Measurements from ENCODE around the gene TADA2A. TPM values are rescaled to one million over a fixed set of nuclear protein-coding genes. Genes with fewer than 3 reads are reported as not detected.

The TADA2A gene
- polyA plus RNA-seq, 2 of the 4 experiments (the other 2 are of a cell fraction): 9.9 to 27.1 TPM

- Histone ChIP-seq H3K4me2 (no peak overlapping the region), H3K27ac (no peak overlapping the region), H3K4me1 (peaks cover 27% of the 10 kb centered on the region), H3K9me3 (no peaks in the 10 kb centered on the region), H3K4me3 (no peak overlapping the region)
- TF ChIP-seq ATOH8 (CRISPR knock-in tag; IDR thresholded peaks at IDR 0.05; ENCODE audit: low read depth) (no peak), ZC3H11A (IDR thresholded peaks at IDR 0.05) (no peak), TP53 (CRISPR knock-in tag; IDR thresholded peaks at IDR 0.05) (no peak), E2F6 (IDR thresholded peaks at IDR 0.05; ENCODE audit: borderline replicate concordance, low read depth) (no peak), FOXS1 (CRISPR knock-in tag; IDR thresholded peaks at IDR 0.05) (no peak), MAFK (IDR thresholded peaks at IDR 0.05; ENCODE audit: partially characterized antibody) (no peak), PBX3 (IDR thresholded peaks at IDR 0.05) (no peak), POLR2A (IDR thresholded peaks at IDR 0.05; ENCODE audit: low read length) (no peak), CBX8 (IDR thresholded peaks at IDR 0.05) (no peak), EHMT2 (IDR thresholded peaks at IDR 0.05; ENCODE audit: low read depth) (no peak), KDM5A (IDR thresholded peaks at IDR 0.05) (no peak), EHF (CRISPR knock-in tag; IDR thresholded peaks at IDR 0.05) (no peak), RNF2 (IDR thresholded peaks at IDR 0.05; ENCODE audit: borderline replicate concordance, low read depth) (no peak), USF2 (IDR thresholded peaks at IDR 0.05) (no peak), JUNB (IDR thresholded peaks at IDR 0.05) (no peak), MAZ (IDR thresholded peaks at IDR 0.05; ENCODE audit: borderline replicate concordance, low read depth, low read length) (no peak)
- WGBS (ENCODE audit: missing lambda C conversion rate): 83% methylated on average over 2 of the region's 2 CpGs
- ATAC-seq: no peak
- ChIA-PET CTCF (interaction anchor here (0.6 to 2.0 kb wide), 7 partner anchors 8 to 107 kb away, joined by 3 to 8 read pairs (median 3); no protein-coding TSS in a partner anchor), POLR2A (no interaction called here)
- no peak for DNase-seq (ENCODE audit: low read depth in 1 of 2, low spot score in 1 of 2)
- FAIRE-seq: no peak
Observed at GRCh38 chr17:37480427-37480826, 73.7 kb downstream of the TADA2A start.

GRCh38 chr17:37481001-37481665 is 74.4 kb downstream of the TADA2A start:
- no peak for TF ChIP-seq NFE2L2 (conservative IDR thresholded peaks at IDR 0.05; ENCODE audit: low read length)
- no peak for TF ChIP-seq CBX8 (IDR thresholded peaks at IDR 0.05)
- no peak for TF ChIP-seq KDM1A (IDR thresholded peaks at IDR 0.05; ENCODE audit: low read depth)
- no peak for TF ChIP-seq HOXB5 (CRISPR knock-in tag; IDR thresholded peaks at IDR 0.05)
- no peak for TF ChIP-seq HES2 (IDR thresholded peaks at IDR 0.05)
- no peak for TF ChIP-seq ESRRA (IDR thresholded peaks at IDR 0.05; ENCODE audit: borderline replicate concordance, low read length)
- no peak for TF ChIP-seq HEYL (CRISPR knock-in tag; IDR thresholded peaks at IDR 0.05)
- TF ChIP-seq EHF (CRISPR knock-in tag; IDR thresholded peaks at IDR 0.05): no peak
- TF ChIP-seq KDM5A (IDR thresholded peaks at IDR 0.05): no peak
- no peak for TF ChIP-seq HOXA7 (CRISPR knock-in tag; IDR thresholded peaks at IDR 0.05)
- TF ChIP-seq RNF2 (IDR thresholded peaks at IDR 0.05; ENCODE audit: borderline replicate concordance, low read depth): no peak
- TF ChIP-seq JUNB (IDR thresholded peaks at IDR 0.05): no peak
- no peak for TF ChIP-seq POLR2A (IDR thresholded peaks at IDR 0.05; ENCODE audit: low read length)
- no peak for TF ChIP-seq FOSB (CRISPR knock-in tag; IDR thresholded peaks at IDR 0.05)
- no peak for TF ChIP-seq ZSCAN20 (CRISPR knock-in tag; IDR thresholded peaks at IDR 0.05)
- no peak for TF ChIP-seq TP53 (CRISPR knock-in tag; IDR thresholded peaks at IDR 0.05)
- TF ChIP-seq HMGXB4 (CRISPR knock-in tag; IDR thresholded peaks at IDR 0.05; ENCODE audit: borderline replicate concordance): no peak
- TF ChIP-seq E2F6 (IDR thresholded peaks at IDR 0.05; ENCODE audit: borderline replicate concordance, low read depth): no peak
- ATAC-seq (no peak), FAIRE-seq (no peak), DNase-seq (ENCODE audit: low read depth in 1 of 2, low spot score in 1 of 2) (no peak)
- Histone ChIP-seq H3K4me2 (no peak overlapping the region), H3K4me3 (no peak overlapping the region), H3K27ac (no peak overlapping the region), H3K9me3 (no peaks in the 10 kb centered on the region), H3K4me1 (peaks cover 21% of the 10 kb centered on the region)
- 92% methylated on average over 9 of the region's 9 CpGs for WGBS (ENCODE audit: missing lambda C conversion rate)
- ChIA-PET CTCF (interaction anchor here (0.6 to 2.6 kb wide), 8 partner anchors 8 to 108 kb away, joined by 3 to 8 read pairs (median 4); no protein-coding TSS in a partner anchor), POLR2A (no interaction called here)
